ENCODE measurements around the gene TRAF1.

The TRAF1 gene

DNA sequence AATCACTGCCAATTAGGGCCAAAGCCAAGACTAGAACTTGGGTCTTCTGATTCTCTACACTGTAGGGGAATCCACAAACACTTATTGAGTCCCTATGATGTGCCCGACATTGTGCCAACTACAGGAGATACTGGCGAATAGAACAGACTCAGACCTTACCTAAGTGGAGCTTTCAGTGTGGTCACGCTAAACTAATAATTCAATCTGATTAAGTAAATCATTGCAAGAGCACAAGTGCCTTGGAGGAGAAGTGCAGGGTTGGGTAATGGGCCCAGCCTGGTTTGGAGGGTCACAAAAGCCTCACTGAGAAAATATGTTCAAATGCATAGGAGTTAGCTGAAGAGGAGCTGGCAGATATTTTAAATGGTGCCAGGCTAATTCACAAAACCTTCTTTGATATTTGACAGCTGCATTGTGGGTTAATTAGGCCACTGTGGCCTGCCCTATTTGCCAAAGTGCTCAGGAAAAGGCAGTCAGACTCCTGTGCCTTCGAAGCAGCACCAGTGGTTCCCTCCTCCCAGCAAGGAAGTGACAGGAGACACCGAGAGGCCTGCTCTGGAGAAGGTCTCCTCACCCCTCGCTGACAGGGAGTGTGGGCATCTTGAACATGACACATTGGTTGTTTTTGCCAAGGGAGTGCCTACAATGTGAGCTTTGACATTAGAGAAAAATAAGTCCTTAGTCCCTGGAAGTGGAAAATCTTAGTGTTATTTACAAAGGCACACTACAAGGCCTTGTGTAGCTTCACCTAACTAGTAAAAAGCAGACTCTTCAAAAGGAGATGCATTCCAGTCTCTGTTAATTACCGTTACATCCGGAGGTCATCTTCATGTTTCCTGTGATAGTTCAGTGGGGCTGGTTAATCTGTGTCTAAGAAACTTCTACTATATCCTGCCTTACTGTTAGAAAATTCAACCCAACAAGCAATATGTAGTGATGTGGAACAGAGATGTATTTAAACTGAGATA lies 24.1 kb upstream of the TRAF1 start:
- no peak for TF ChIP-seq CTCF (IDR thresholded peaks at IDR 0.05; ENCODE audit: low read depth, low read length)
- Histone ChIP-seq H3K27ac (no peak overlapping the region), H3K27me3 (ENCODE audit: insufficient read depth, low read depth, severe bottlenecking) (no peaks in the 10 kb centered on the region), H3K9me3 (ENCODE audit: severe bottlenecking) (peaks cover 5% of the 10 kb centered on the region), H3K4me3 (ENCODE audit: low read depth, low read length) (no peak overlapping the region), H3K36me3 (no peaks in the 10 kb centered on the region)
- no peak for DNase-seq

DNA sequence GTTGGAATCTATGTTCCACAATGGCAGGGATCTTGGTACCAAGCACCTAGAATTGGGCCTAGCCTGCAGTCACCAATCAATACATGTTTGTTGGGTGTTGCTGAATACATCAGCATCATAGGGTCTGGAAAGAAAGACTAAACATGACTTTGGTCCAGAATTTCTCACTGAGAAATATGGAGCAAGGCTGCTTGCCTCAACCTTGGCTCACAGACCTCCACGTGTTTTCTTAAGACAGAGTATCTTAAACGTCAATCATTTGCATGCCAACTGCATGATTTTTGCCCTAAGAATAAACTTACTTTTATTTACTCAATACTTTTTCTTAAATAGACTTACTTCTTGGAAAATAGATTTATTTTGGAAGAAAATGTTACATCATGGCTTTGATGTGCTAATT lies 22.7 kb upstream of the TRAF1 start:
- Histone ChIP-seq H3K4me3 (ENCODE audit: low read depth, low read length) (no peak overlapping the region), H3K27me3 (ENCODE audit: insufficient read depth, low read depth, severe bottlenecking) (no peaks in the 10 kb centered on the region), H3K27ac (no peak overlapping the region), H3K36me3 (no peaks in the 10 kb centered on the region), H3K9me3 (ENCODE audit: severe bottlenecking) (peaks cover 5% of the 10 kb centered on the region)
- TF ChIP-seq CTCF (IDR thresholded peaks at IDR 0.05; ENCODE audit: low read depth, low read length) = no peak
- DNase-seq = no peak

DNA sequence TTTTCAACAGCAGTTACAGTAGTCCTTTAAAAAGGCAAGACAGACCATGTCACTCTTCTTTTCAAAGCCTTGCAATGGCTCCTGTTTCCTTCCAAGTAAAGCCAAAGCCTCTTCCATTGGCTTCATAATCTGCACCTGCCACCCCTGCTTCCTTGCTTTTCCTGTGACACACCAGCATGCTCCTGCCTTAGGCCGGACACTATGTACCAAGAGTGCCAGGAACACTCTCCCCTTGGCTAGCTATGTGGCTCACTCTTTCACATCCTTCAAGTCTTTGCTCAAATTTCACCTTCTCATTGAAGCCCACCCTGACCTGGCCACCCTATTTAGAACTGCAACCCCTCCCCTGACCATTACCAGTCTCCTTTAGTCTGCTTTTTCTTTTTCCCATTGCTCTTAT lies 22.2 kb upstream of the TRAF1 start:
- Histone ChIP-seq H3K27me3 (ENCODE audit: insufficient read depth, low read depth, severe bottlenecking) (no peaks in the 10 kb centered on the region), H3K4me3 (ENCODE audit: low read depth, low read length) (no peak overlapping the region), H3K9me3 (ENCODE audit: severe bottlenecking) (peaks cover 5% of the 10 kb centered on the region), H3K36me3 (no peaks in the 10 kb centered on the region), H3K27ac (no peak overlapping the region)
- DNase-seq = no peak
- no peak for TF ChIP-seq CTCF (IDR thresholded peaks at IDR 0.05; ENCODE audit: low read depth, low read length)

DNA sequence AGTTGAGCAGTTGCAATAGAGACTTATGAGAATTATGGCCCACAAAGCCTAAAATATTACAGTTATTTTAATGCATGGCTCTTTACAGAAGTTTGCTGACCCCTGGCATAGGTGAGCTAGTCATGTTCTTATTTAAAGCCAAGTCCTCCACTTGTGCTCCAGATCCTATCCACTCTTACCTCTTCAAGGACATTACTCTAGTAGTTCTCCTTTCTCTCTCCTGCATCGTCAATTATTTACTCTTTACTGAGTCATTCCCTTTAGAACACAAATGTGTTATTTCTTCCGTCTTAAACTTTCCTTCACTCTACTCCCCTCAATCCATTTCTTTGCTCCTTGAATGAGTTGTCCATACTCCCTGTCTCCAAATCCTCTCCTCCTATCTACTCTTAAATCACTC lies 20.6 kb upstream of the TRAF1 start:
- TF ChIP-seq CTCF (IDR thresholded peaks at IDR 0.05; ENCODE audit: low read depth, low read length) = no peak
- no peak for DNase-seq
- Histone ChIP-seq H3K27me3 (ENCODE audit: insufficient read depth, low read depth, severe bottlenecking) (no peaks in the 10 kb centered on the region), H3K4me3 (ENCODE audit: low read depth, low read length) (no peak overlapping the region), H3K27ac (no peak overlapping the region), H3K36me3 (no peaks in the 10 kb centered on the region), H3K9me3 (ENCODE audit: severe bottlenecking) (peaks cover 5% of the 10 kb centered on the region)

DNA sequence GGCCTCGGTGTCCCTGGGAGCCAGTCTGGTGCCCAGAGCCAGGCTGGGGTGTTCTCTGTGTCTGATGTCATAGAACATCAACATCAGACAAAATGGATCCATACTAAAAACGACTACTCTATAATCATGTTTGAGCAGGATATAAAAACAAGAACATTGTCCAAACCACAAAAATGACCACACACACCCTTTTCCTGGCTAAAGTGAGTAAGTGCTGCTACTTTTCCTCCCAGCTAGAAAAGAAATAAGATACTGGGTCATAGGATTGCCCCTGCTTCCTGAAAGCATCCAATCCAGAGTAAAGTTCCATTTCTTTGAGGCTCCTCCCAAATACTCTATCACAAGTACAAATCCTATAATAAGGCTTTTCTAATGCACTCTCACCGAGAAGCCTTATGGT lies 19.7 kb upstream of the TRAF1 start:
- Histone ChIP-seq H3K9me3 (ENCODE audit: severe bottlenecking) (peaks cover 5% of the 10 kb centered on the region), H3K36me3 (no peaks in the 10 kb centered on the region), H3K4me3 (ENCODE audit: low read depth, low read length) (no peak overlapping the region), H3K27me3 (ENCODE audit: insufficient read depth, low read depth, severe bottlenecking) (no peaks in the 10 kb centered on the region), H3K27ac (no peak overlapping the region)
- DNase-seq = no peak
- no peak for TF ChIP-seq CTCF (IDR thresholded peaks at IDR 0.05; ENCODE audit: low read depth, low read length)
